ENCODE results near the gene SRD5A1.

GRCh38 chr5:6590581-6590980, 42.7 kb upstream of the SRD5A1 start:
- TF ChIP-seq REST (IDR thresholded peaks at IDR 0.05; ENCODE audit: low read depth) = no peak
- TF ChIP-seq CTCF (IDR thresholded peaks at IDR 0.05 in 2 of 3, conservative IDR thresholded peaks at IDR 0.05 in 1 of 3; ENCODE audit: borderline replicate concordance in 1 of 3, insufficient read depth in 1 of 3, low read depth in 2 of 3, low read length in 2 of 3) = no peak
- TF ChIP-seq RAD21 (IDR thresholded peaks at IDR 0.05; ENCODE audit: low read depth) = no peak
- TF ChIP-seq CBX3 (IDR thresholded peaks at IDR 0.05; ENCODE audit: low read depth) = no peak
- TF ChIP-seq EZH2phosphoT487 (IDR thresholded peaks at IDR 0.05; ENCODE audit: borderline replicate concordance) = no peak
- TF ChIP-seq MAX (IDR thresholded peaks at IDR 0.05) = no peak
- TF ChIP-seq SIN3A (IDR thresholded peaks at IDR 0.05; ENCODE audit: low read depth) = no peak
- TF ChIP-seq ZNF274 (IDR thresholded peaks at IDR 0.05; ENCODE audit: low read depth, low read length) = no peak
- no peak for TF ChIP-seq FOSL1 (IDR thresholded peaks at IDR 0.05; ENCODE audit: low read depth)
- TF ChIP-seq POLR2A (IDR thresholded peaks at IDR 0.05; ENCODE audit: borderline replicate concordance, extremely low read depth, insufficient read depth, insufficient read length) = no peak
- no peak for TF ChIP-seq POLR2AphosphoS5 (IDR thresholded peaks at IDR 0.05; ENCODE audit: low read depth, low read length)
- TF ChIP-seq ATF3 (IDR thresholded peaks at IDR 0.05) = no peak

All from HCT116 (cell line).